Duodenal mucosa (tissue), 2 donors: ENCODE measurements around the gene ST6GALNAC6.
"Not testable (repeated sequence)": the region's sequence is repeated elsewhere in the genome, so short reads cannot be mapped to it uniquely, and the experiment has no call there.

Experiments used
- H3K27ac ChIP-seq: one replicate; pipeline ENCODE4 v1.7.0; 2013; ENCODE audit warnings: low read depth, low read length
- H3K27me3 ChIP-seq, 2 donors: one replicate each; pipeline ENCODE4 v1.7.0; 2013; ENCODE audit warnings: low read length in 2 of 2, control low read depth in 1 of 2; ENCODE audit not compliant: insufficient read depth in 2 of 2, control insufficient read depth in 1 of 2
- H3K36me3 ChIP-seq, 2 donors: one replicate each; pipeline ENCODE4 v1.7.0; 2013; ENCODE audit warnings: low read length in 2 of 2, control low read depth in 1 of 2; ENCODE audit not compliant: insufficient read depth in 2 of 2, control insufficient read depth in 1 of 2
- H3K4me1 ChIP-seq, 2 donors: one replicate each; pipeline ENCODE4 v1.7.0; 2013; ENCODE audit warnings: low read length in 2 of 2, control low read depth in 1 of 2; ENCODE audit not compliant: insufficient read depth in 2 of 2, control insufficient read depth in 1 of 2
- H3K4me3 ChIP-seq, 2 donors: one replicate each; pipeline ENCODE4 v1.7.0; 2013; ENCODE audit warnings: low read length in 2 of 2, low read depth in 1 of 2
- H3K9ac ChIP-seq, 2 donors: one replicate each; pipeline ENCODE4 v1.7.0; 2013; ENCODE audit warnings: low read length in 2 of 2, low read depth in 1 of 2
- H3K9me3 ChIP-seq, 2 donors: one replicate each; pipeline ENCODE4 v1.7.0; 2013; ENCODE audit warnings: low read length in 2 of 2, control low read depth in 1 of 2; ENCODE audit not compliant: control insufficient read depth in 1 of 2

Gene ST6GALNAC6

GRCh38 chr9:127836561-127836960 lies 62.8 kb downstream of the ST6GALNAC6 start:
- Histone ChIP-seq H3K4me1 (peaks cover 30 to 34% of the 10 kb centered on the region in 2 donors), H3K9ac (peak overlapping the region in 1 of 2 donors; percentile 33), H3K27ac (peak overlapping the region; percentile 75)
- H3K9me3 ChIP-seq, H3K27me3 ChIP-seq, H3K36me3 ChIP-seq, H3K4me3 ChIP-seq: not testable (repeated sequence)

DNA sequence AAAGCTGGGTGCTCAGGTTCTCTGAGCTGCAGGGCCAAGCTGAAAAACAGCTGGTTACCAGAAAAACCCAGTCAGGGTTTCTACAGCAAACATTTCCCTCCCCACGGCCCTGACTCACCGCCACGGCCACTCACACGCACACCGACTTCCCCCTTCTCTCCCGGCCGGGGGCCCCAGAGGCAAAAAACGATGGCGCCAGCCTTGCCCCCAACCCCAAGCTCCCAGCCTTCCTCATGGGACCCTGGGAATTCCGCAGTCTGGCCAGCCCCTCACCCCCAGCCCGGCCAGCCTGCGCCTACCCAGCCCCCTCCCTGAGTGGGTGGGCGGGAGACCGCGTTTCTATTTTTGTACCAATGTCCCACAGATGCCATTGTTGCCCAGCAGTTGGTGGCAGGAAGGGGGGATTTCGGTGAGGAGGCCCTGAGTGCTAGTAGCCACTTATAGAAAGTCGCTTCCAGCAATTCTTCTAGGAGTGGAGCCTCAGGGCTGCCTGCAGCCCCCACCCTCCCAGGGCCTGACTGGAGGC lies 63.3 kb downstream of the ST6GALNAC6 start:
- H3K27ac ChIP-seq = peak overlapping the region; percentile 75
- H3K4me1 ChIP-seq = peaks cover 30 to 34% of the 10 kb centered on the region in 2 donors
- no peak overlapping the region for H3K4me3 ChIP-seq
- H3K36me3 ChIP-seq = peaks cover 0 to 3% of the 10 kb centered on the region in 2 donors
- H3K9me3 ChIP-seq = no peaks in the 10 kb centered on the region
- H3K9ac ChIP-seq = peak overlapping the region in 1 of 2 donors; percentile 33
- no peaks in the 10 kb centered on the region for H3K27me3 ChIP-seq
